Spinal cord (tissue), 4 donors: ENCODE data around the gene GALNT9. TPM values are rescaled to one million over a fixed set of nuclear protein-coding genes. Genes with fewer than 3 reads are reported as not detected.

Experiments
- polyA plus RNA-seq, 2 donors: library from polyadenylated mRNA; unstranded; fragments of 120-200 nt; gene quantifications; one replicate each; pipeline ENCODE4 v1.2.1, GENCODE V29; 2013; ENCODE audit not compliant: insufficient read length in 2 of 2
- small RNA-seq: library from RNA; depleted of rRNA; stranded (forward); fragments of <200 nt; gene quantifications from one replicate; pipeline ENCODE3, GENCODE V24; 2014; ENCODE audit warnings: low replicate concordance
- total RNA-seq, 2 donors: library from RNA; depleted of rRNA in 1 of 2; stranded (reverse); fragments of 120-200 nt in 1 of 2; fragments of >200 nt in 1 of 2; gene quantifications; one replicate each; pipeline versions ENCODE4 v1.2.3 to v1.2.4, GENCODE V29; 2013 to 2014

Gene GALNT9
- total and polyA plus RNA-seq, 4 donors, result 9.5 to 36.0 (median 27.1) TPM

Small RNA genes lying within 50 kb of the gene (small RNA-seq; reads per million reads assigned to genes)
- gene AC138466.3, result not detected

Other genes starting within 250 kb of the GALNT9 start
- 1 to 10 TPM; 6.8 to 8.7 TPM for gene DDX51, start 185.3 kb downstream of the GALNT9 start, total RNA-seq
- gene DDX51, start 185.3 kb downstream of the GALNT9 start, polyA plus RNA-seq, result 10 to 100 TPM; 25.0 to 35.8 TPM
- gene NOC4L, start 185.1 kb downstream of the GALNT9 start, total RNA-seq, result 1 to 10 TPM; 6.1 to 7.9 TPM
- gene NOC4L, start 185.1 kb downstream of the GALNT9 start, polyA plus RNA-seq, result 10 to 100 TPM; 24.7 to 26.8 TPM
- gene FBRSL1, start 160.6 kb upstream of the GALNT9 start, total RNA-seq, result 10 to 100 TPM in 1 of 2 donors, 1 to 10 TPM in 1; 4.1 to 15.4 TPM
- gene FBRSL1, start 160.6 kb upstream of the GALNT9 start, polyA plus RNA-seq, result 100 to 1,000 TPM in 1 of 2 donors, 10 to 100 TPM in 1; 92.5 to 106 TPM